ENCODE measurements around the gene COPRS.

DNA sequence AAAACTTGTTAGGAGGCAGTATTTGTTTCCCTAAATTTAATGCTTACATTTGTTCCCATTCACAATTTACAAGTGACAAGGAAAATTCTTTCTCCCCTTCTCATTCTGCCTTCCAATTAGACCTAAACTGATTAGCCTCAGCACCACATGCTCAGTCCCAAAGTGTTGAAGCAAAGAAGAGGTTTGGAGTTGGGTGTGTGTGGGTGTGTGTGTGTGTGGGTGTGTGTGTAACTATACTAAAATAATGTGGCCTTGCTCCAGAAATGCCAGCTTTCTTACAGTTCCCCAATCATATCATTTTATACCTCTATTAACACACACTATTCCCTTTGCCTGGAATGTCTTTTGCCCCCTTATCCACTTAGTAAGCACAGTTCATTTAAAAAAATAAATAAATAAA lies 49.3 kb upstream of the COPRS start:
- TF ChIP-seq, protein P1, sequence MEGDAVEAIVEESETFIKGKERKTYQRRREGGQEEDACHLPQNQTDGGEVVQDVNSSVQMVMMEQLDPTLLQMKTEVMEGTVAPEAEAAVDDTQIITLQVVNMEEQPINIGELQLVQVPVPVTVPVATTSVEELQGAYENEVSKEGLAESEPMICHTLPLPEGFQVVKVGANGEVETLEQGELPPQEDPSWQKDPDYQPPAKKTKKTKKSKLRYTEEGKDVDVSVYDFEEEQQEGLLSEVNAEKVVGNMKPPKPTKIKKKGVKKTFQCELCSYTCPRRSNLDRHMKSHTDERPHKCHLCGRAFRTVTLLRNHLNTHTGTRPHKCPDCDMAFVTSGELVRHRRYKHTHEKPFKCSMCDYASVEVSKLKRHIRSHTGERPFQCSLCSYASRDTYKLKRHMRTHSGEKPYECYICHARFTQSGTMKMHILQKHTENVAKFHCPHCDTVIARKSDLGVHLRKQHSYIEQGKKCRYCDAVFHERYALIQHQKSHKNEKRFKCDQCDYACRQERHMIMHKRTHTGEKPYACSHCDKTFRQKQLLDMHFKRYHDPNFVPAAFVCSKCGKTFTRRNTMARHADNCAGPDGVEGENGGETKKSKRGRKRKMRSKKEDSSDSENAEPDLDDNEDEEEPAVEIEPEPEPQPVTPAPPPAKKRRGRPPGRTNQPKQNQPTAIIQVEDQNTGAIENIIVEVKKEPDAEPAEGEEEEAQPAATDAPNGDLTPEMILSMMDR (IDR thresholded peaks at IDR 0.05) = no peak
- TF ChIP-seq POLR2A (IDR thresholded peaks at IDR 0.05) = no peak

All from testis (tissue), 2 donors.